ENCODE measurements around the gene SAMD8.
A peak's percentile ranks its signal among the peaks of the same experiment; 100 is the strongest.
"Not testable (repeated sequence)": the region's sequence is repeated elsewhere in the genome, so short reads cannot be mapped to it uniquely, and the experiment has no call there.

Gene SAMD8

DNA sequence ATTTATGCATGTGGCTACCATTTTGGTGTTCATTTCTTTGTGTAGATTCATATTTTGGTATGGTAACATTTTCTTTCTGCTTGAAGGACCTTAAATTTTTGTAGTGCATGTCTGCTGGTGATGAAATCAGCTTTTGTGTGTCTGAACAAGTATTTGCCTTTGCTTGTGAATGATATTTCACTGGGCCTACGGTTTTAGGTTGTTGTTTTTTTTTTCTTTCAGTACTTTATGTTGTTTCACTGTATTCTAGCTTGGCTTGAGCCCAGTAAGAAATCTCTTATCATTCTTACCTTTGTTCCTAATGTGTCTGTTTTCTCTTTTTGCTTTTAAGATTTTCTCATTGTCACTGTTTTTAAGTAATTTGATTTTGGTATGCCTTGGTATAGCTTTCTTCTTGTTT is 31.9 kb downstream of the SAMD8 start:
- no peak for DNase-seq

- DNase-seq, result no peak
These were observed 34.1 kb downstream of the SAMD8 start for GRCh38 chr10:75145590-75145989.

DNA sequence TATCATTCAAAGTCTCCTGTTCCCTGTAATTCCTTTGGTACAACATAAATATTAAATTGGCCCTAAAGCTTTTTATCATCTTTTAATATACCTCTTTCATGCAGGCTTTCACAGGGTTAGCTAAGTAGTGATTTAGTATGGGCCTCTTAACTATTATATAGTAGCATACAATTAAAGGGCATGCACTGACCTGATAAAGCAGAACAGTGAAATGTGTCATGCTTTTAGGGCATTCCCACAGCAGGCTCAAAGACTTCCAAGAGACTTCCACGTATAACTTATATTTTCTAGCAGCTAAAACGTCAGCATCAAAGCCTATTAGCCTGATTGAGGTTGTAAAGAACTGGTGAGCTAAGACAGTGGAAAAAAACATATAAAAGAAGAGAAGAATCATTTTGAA is 35.3 kb downstream of the SAMD8 start:
- DNase-seq, result no peak

DNA sequence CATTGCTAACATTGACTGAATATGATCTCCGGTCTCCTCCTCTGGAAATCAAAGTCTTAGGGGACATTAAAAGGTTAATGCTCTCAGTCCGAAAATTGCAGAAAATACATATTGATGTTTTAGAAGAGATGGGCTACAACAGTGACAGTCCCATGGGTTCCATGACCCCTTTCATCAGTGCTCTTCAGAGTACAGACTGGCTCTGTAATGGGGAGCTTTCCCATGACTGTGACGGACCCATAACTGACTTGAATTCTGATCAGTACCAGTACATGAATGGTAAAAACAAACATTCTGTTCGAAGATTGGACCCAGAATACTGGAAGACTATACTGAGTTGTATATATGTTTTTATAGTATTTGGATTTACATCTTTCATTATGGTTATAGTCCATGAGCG is 39.2 kb downstream of the SAMD8 start:
- no peak for DNase-seq

- no peak for DNase-seq
These were observed 48.1 kb downstream of the SAMD8 start for GRCh38 chr10:75159519-75159918.

GRCh38 chr10:75165684-75166622 is 54.5 kb downstream of the SAMD8 start:
- peak in 1 of 5 donors; percentile 58 for DNase-seq

DNA sequence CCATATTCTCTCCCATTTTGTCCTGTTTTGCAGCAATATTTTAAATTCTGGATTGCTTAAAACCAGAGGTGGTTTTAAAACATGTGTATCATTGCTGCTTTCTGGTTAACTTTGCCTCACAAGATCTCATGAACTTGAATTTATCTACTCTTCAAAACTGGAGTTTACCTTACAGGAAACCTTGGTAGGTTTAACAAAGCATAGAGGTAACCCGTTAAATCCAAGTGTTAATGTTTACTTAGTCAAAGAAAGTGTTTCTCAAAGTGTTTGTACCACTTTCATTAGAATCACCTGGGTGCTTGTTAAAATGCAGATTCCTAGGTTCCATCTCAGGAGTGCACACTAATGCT is 55.1 kb downstream of the SAMD8 start:
- no peak for DNase-seq

GRCh38 chr10:75168275-75168674 is 56.8 kb downstream of the SAMD8 start:
- no peak for DNase-seq

DNA sequence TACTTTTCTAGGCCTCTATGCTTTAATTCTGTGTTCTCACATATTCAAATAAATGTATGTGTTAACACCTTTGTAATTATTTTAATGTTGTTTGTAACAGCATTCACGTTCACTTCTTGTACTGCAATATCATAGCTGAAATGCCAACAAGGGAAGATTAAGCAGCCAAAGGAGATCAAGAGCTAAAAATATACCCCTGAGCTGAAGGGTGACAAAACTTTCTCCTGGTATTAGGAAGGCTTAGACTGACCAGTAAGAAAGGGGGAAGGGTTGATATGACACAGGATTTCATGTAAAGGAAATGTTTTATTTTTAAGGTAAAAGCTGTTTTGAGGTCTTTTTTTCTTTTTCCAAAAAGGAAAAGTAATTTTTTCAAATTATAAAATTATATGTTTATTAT is 58.8 kb downstream of the SAMD8 start:
- no peak for DNase-seq

DNA sequence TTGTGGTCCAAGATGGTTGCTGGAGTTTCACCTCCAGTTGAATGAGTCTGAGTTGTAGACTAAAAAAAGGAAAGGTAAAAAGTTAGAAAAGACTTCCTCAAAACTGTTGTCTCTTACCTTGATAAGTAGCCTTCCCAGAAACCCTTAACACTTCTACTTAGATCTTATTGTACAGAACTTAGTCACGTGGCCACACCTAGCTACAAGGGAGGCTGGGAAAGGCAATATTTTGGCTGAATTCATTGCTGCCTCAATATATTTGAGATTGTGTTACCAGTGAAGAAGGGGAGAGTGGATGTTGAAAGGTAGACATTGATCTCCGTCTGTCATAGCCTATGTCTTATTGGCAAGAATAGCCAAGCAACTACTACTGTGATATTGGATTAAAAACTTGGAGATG is 63.6 kb downstream of the SAMD8 start:
- DNase-seq, result no peak

GRCh38 chr10:75176046-75176445 is 64.6 kb downstream of the SAMD8 start:
- no peak for DNase-seq

GRCh38 chr10:75176736-75177135 is 65.3 kb downstream of the SAMD8 start:
- no peak for DNase-seq

- no peak for DNase-seq
These were observed 68.3 kb downstream of the SAMD8 start for GRCh38 chr10:75179657-75180177.

- no peak for DNase-seq
These were observed 69.1 kb downstream of the SAMD8 start for GRCh38 chr10:75180592-75180991.

DNA sequence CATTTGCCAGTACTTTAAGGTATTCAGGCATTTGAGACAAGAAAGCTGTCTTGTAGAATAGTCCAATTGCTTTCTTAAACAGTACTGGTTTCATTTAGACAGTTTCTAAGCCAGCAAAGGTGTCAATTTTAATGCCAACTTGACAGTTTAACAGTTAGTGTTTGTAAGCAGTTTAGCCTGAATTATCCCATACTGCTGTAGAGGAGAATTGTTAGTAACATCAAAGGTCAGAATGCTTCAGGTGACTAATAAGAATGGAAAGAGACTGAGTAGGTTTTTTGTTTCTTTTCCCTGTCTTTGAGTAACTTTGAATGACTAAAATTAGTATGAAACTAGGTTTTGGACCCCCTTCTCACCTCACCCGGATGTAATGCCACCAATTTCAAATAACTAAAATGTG is 69.6 kb downstream of the SAMD8 start:
- peak in 1 of 5 donors; percentile 2 for DNase-seq

DNA sequence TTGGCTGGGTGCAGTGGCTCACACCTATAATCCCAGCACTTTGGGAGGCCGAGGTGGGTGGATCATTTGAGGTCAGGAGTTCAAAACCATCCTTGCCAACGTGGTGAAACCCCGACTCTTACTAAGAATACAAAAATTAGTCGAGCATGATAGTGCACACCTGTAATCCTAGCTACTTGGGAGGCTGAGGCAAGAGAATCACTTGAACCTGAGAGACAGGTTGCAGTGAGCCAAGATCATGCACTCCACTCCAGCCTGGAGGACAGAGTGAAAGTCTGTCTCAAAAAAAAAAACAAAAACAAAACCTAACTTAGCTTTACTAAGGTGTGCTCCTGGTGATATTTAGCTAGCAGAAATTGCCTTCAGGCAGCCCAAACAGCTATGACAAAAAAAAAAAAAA is 74.9 kb downstream of the SAMD8 start:
- no peak for DNase-seq

GRCh38 chr10:75187961-75188426 is 76.5 kb downstream of the SAMD8 start:
- DNase-seq, result peak; percentile 37 to 74 (median 59)

GRCh38 chr10:75188522-75188921 is 77.1 kb downstream of the SAMD8 start:
- DNase-seq, result not testable (repeated sequence)

GRCh38 chr10:75189266-75190096 is 78.0 kb downstream of the SAMD8 start:
- DNase-seq, result no peak

GRCh38 chr10:75191821-75192568 is 80.5 kb downstream of the SAMD8 start:
- no peak for DNase-seq

DNA sequence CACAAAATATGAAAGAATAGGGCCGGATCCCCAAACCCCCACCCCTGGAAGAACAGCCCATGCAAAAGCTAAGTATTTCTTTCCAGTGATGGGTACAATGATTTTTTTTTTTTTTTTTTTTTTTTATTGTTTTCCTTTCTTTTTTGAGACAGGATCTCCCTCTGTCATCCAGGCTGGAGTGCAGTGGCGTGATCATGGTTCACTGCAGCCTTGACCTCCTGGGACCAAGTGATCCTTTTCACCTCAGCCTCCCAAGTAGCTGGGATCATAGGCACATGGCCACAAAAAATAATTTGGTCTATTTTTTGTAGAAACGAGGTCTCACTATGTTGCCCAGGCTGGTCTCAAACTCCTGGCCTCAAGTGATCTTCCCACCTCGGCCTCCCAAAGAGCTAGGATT is 83.2 kb downstream of the SAMD8 start:
- DNase-seq, result not testable (repeated sequence)

- no peak for DNase-seq
These were observed 83.7 kb downstream of the SAMD8 start for GRCh38 chr10:75195035-75195763.
